HL-60 (cell line): ENCODE data around the gene TGFB1I1.

Experiments used
- DNase-seq, 2 experiments: peaks; one replicate each; pipeline ENCODE4 v3.0.0-alpha.2; 2010 to 2020; ENCODE audit warnings: low read depth in 1 of 2, low spot score in 1 of 2
- H3K27ac ChIP-seq: fragments of 250-450 bp; sonication (Bioruptor Pico); replicated peaks from 2 replicates; pipeline ENCODE4 v1.5.1; 2020; ENCODE audit warnings: mild to moderate bottlenecking, moderate library complexity
- H3K27me3 ChIP-seq: fragments of 250-450 bp; sonication (Bioruptor Pico); 2 replicates; pipeline ENCODE4 v1.5.1; 2021; ENCODE audit warnings: mild to moderate bottlenecking, moderate library complexity; ENCODE audit not compliant: insufficient read depth, poor library complexity, severe bottlenecking
- H3K4me3 ChIP-seq: replicated peaks from 2 replicates; pipeline ENCODE4 v1.5.1; 2011; ENCODE audit warnings: mild to moderate bottlenecking, control low read depth, low read length; ENCODE audit not compliant: insufficient read depth
- GABPA ChIP-seq: IDR thresholded peaks from 2 replicates; pipeline ENCODE4 v1.6.1; 2012; ENCODE audit warnings: low read depth
- POLR2AphosphoS5 ChIP-seq: IDR thresholded peaks from 2 replicates; pipeline ENCODE4 v1.6.1; 2012; ENCODE audit warnings: low read depth
- SPI1 ChIP-seq: IDR thresholded peaks from 2 replicates; pipeline ENCODE4 v1.6.1; 2012; ENCODE audit warnings: low read depth, mild to moderate bottlenecking, borderline replicate concordance
- TF ChIP-seq, protein P1 (sequence below): IDR thresholded peaks from one replicate; pipeline ENCODE4 v1.5.1; 2011; ENCODE audit warnings: low read length, control low read depth, inconsistent platforms; ENCODE audit not compliant: insufficient read depth
- TF ChIP-seq, protein P2 (sequence below): IDR thresholded peaks from 2 replicates; pipeline ENCODE4 v1.6.1; 2012; ENCODE audit warnings: low read depth; ENCODE audit not compliant: insufficient replicate concordance

The TGFB1I1 gene

DNA sequence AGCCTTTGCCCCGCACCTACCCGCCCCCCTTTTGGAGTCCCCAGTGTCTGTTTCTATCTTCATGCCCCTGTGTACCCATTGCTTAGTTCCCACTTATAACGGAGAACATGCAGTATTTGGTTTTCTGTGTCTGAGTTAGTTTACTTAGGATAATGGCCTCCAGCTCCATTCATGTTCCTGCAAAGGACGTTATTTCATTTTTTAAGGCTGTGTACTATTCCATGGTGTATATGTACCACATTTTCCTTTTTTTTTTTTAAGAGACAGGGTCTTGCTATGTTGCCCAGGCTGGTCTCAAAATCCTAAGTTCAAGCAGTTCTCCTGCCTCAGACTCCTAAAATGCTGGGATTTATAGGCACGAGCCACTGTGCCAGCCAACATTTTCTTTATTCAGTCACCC is 4.1 kb upstream of the TGFB1I1 start:
- Histone ChIP-seq H3K27me3 (peaks cover 12% of the 10 kb centered on the region), H3K4me3 (no peak overlapping the region), H3K27ac (no peak overlapping the region)
- TF ChIP-seq POLR2AphosphoS5 (no peak), SPI1 (no peak), GABPA (no peak)
- TF ChIP-seq, protein P1, sequence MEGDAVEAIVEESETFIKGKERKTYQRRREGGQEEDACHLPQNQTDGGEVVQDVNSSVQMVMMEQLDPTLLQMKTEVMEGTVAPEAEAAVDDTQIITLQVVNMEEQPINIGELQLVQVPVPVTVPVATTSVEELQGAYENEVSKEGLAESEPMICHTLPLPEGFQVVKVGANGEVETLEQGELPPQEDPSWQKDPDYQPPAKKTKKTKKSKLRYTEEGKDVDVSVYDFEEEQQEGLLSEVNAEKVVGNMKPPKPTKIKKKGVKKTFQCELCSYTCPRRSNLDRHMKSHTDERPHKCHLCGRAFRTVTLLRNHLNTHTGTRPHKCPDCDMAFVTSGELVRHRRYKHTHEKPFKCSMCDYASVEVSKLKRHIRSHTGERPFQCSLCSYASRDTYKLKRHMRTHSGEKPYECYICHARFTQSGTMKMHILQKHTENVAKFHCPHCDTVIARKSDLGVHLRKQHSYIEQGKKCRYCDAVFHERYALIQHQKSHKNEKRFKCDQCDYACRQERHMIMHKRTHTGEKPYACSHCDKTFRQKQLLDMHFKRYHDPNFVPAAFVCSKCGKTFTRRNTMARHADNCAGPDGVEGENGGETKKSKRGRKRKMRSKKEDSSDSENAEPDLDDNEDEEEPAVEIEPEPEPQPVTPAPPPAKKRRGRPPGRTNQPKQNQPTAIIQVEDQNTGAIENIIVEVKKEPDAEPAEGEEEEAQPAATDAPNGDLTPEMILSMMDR = no peak
- TF ChIP-seq, protein P2, sequence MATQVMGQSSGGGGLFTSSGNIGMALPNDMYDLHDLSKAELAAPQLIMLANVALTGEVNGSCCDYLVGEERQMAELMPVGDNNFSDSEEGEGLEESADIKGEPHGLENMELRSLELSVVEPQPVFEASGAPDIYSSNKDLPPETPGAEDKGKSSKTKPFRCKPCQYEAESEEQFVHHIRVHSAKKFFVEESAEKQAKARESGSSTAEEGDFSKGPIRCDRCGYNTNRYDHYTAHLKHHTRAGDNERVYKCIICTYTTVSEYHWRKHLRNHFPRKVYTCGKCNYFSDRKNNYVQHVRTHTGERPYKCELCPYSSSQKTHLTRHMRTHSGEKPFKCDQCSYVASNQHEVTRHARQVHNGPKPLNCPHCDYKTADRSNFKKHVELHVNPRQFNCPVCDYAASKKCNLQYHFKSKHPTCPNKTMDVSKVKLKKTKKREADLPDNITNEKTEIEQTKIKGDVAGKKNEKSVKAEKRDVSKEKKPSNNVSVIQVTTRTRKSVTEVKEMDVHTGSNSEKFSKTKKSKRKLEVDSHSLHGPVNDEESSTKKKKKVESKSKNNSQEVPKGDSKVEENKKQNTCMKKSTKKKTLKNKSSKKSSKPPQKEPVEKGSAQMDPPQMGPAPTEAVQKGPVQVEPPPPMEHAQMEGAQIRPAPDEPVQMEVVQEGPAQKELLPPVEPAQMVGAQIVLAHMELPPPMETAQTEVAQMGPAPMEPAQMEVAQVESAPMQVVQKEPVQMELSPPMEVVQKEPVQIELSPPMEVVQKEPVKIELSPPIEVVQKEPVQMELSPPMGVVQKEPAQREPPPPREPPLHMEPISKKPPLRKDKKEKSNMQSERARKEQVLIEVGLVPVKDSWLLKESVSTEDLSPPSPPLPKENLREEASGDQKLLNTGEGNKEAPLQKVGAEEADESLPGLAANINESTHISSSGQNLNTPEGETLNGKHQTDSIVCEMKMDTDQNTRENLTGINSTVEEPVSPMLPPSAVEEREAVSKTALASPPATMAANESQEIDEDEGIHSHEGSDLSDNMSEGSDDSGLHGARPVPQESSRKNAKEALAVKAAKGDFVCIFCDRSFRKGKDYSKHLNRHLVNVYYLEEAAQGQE = no peak
- no peak for DNase-seq

DNA sequence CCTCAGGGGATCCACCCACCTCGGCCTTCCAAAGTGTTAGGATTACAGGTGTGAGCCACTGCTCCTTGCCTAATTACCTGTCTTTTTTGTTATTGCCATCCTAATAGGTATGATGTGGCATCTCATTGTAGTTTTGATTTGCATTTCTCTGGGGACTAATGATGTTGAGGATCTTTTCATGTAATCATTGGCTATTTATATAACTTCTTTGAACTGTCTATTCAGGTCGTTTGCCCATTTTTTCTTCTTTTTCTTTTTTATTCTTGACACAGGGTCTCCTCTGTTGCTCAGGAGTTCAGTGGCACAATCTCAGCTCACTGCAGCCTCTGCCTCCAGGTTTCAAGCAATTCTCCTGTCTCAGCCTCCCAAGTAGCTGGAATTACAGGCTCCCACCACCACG is 1.3 kb upstream of the TGFB1I1 start:
- no peak overlapping the region for H3K27ac ChIP-seq
- H3K27me3 ChIP-seq = peaks cover 22% of the 10 kb centered on the region
- DNase-seq = no peak
- no peak overlapping the region for H3K4me3 ChIP-seq
- no peak for TF ChIP-seq POLR2AphosphoS5
- TF ChIP-seq SPI1 = no peak
- TF ChIP-seq, protein P1 = no peak
- TF ChIP-seq, protein P2 = no peak
- no peak for TF ChIP-seq GABPA

DNA sequence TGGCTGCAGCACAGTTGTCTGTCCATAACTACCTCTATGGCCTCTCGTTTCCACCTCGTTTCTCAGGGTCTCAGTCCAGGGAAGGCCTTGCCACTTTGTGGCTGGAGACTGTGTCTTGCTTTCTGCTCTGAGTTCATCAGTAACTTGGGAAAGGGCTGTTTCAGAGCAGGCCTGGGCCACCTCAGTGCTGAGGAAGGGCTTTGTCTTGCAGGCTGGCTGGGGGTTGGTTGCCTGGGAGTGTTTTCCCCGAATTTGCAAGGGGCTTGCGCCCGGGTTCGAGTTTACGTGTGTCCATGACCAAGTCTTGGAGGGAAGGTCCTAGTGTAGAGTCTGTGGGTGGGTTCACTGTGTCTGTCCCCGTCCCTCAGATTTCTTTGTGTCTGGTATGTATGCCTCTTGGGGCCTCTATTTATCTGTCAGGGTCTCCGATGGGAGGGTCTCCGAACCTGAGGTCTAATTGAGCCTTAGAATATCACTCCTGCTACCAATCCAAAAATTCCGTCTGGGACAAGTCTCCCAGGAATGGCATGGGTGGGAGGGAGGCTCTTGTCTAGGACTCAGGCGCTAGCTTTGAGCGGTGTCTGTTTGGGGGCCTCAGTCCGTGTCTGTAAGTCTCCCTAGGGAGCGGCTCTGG is 594 bp upstream of the TGFB1I1 start:
- no peak overlapping the region for H3K27ac ChIP-seq
- peaks cover 30% of the 10 kb centered on the region for H3K27me3 ChIP-seq
- TF ChIP-seq POLR2AphosphoS5 (no peak), SPI1 (no peak), GABPA (no peak)
- TF ChIP-seq, protein P1 = no peak
- TF ChIP-seq, protein P2 = no peak
- no peak overlapping the region for H3K4me3 ChIP-seq
- no peak for DNase-seq
